IgD-negative memory B cell (primary cell): ENCODE results near the gene XRRA1. TPM values are rescaled to one million over a fixed set of nuclear protein-coding genes. Genes with fewer than 3 reads are reported as not detected.
"Not testable (repeated sequence)": the region's sequence is repeated elsewhere in the genome, so short reads cannot be mapped to it uniquely, and the experiment has no call there.

Source experiments
- H3K27ac Mint-ChIP-seq, 3 donors: one replicate each; pipeline ENCODE4 v1.8.0; 2020 to 2022; ENCODE audit warnings: mild to moderate bottlenecking in 3 of 3, mixed read lengths in 3 of 3, moderate library complexity in 1 of 3
- H3K27me3 Mint-ChIP-seq: one replicate; pipeline ENCODE4 v1.8.0; 2021; ENCODE audit warnings: mixed read lengths
- H3K36me3 Mint-ChIP-seq: one replicate; pipeline ENCODE4 v1.8.0; 2020; ENCODE audit warnings: mild to moderate bottlenecking, mixed read lengths
- H3K4me1 Mint-ChIP-seq, 3 donors: one replicate each; pipeline ENCODE4 v1.8.0; 2020 to 2022; ENCODE audit warnings: mixed read lengths in 3 of 3, mild to moderate bottlenecking in 1 of 3
- H3K4me3 Mint-ChIP-seq, 4 donors: one replicate each; pipeline ENCODE4 v1.8.0; 2020 to 2022; ENCODE audit warnings: mild to moderate bottlenecking in 4 of 4, mixed read lengths in 4 of 4, moderate library complexity in 3 of 4
- H3K9me3 Mint-ChIP-seq, 3 donors: one replicate each; pipeline ENCODE4 v1.8.0; 2020 to 2021; ENCODE audit warnings: mixed read lengths in 3 of 3, mild to moderate bottlenecking in 1 of 3
- polyA plus RNA-seq: library from polyadenylated mRNA; unstranded; fragments of 300-500 nt; fragmentation: Illumina TruSeq; gene quantifications from one replicate; pipeline ENCODE4 v1.2.3, GENCODE V29; 2021

The XRRA1 gene
- polyA plus RNA-seq, 1 donor from 2014 or later: 4.8 TPM

DNA sequence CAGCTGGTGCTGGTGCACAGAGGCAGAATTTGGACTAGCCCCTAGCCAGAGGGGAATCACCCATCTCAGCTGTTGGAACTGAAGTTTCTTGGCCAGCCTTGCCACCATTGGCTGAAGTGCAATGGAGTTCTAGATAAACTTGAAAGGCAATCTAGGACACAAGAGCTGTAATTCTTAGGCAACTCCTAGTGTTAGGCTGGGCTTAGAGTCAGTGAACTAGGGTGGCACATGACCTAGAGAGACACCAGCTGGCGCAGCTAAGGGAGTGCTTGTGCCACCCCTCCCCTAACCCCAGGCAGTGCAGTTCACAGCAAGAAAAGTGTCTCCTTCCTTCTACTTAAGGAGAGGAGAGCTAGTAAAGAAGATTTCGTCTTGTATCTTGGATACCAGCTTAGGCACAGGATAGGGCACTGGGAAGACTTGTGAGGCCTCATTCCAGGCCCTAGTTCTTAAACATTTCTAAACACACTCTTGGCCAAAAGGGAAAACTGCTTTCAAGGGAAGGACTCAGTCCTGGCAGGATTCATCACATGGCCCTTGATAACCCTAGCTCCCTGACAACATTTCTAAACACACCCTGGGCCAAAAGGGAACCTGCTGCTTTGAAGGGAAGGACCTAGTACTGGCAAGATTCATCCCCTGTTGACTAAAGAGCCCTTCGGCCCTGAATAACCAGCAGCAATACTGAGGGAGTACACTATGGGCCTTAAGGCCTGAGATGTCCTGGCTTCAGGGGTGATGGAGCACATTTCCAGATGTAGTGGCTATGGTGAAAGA lies 53.4 kb downstream of the XRRA1 start:
- peaks cover 0 to 6% (median 0%) of the 10 kb centered on the region in 3 donors for H3K4me1 Mint-ChIP-seq
- no peaks in the 10 kb centered on the region for H3K27me3 Mint-ChIP-seq
- peaks cover 41% of the 10 kb centered on the region for H3K36me3 Mint-ChIP-seq
- no peak overlapping the region for H3K4me3 Mint-ChIP-seq
- H3K27ac Mint-ChIP-seq: no peak overlapping the region
- H3K9me3 Mint-ChIP-seq: peaks cover 9 to 25% (median 20%) of the 10 kb centered on the region in 3 donors

DNA sequence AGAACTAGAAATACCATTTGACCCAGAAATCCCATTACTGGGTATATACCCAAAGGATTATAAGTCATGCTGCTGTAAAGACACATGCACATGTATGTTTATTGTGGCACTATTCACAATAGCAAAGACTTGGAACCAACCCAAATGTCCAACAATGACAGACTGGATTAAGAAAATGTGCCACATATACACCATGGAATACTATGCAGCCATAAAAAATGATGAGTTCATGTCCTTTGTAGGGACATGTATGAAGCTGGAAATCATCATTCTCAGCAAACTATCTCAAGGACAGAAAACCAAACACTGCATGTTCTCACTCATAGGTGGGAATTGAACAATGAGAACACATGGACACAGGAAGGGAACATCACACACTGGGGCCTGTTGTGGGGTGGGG lies 55.9 kb downstream of the XRRA1 start:
- not testable (repeated sequence) for H3K4me3 Mint-ChIP-seq, H3K27ac Mint-ChIP-seq, H3K4me1 Mint-ChIP-seq, H3K27me3 Mint-ChIP-seq
- Mint-ChIP-seq H3K9me3 (peaks cover 10 to 24% (median 18%) of the 10 kb centered on the region in 3 donors), H3K36me3 (peaks cover 45% of the 10 kb centered on the region)

DNA sequence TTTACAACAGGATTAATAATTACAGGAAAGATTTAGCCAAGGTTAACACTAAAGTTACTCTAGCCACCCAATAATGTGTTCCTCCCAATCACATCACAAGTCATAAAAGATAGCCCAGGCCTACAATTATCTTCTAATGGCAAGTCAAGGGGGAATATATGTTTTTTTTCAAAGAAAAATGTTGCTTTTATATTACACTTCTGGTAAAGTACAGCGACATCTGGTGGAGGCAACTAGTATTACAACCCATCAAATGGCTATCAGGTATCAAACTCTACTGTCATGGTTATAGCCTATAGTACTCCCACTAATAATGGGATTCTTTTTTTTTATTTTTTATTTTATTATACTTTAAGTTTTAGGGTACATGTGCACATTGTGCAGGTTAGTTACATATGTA lies 71.8 kb downstream of the XRRA1 start:
- Mint-ChIP-seq H3K9me3 (peaks cover 2 to 31% (median 13%) of the 10 kb centered on the region in 3 donors), H3K27ac (no peak overlapping the region), H3K36me3 (peaks cover 34% of the 10 kb centered on the region), H3K4me3 (no peak overlapping the region), H3K27me3 (no peaks in the 10 kb centered on the region), H3K4me1 (no peaks in the 10 kb centered on the region)

DNA sequence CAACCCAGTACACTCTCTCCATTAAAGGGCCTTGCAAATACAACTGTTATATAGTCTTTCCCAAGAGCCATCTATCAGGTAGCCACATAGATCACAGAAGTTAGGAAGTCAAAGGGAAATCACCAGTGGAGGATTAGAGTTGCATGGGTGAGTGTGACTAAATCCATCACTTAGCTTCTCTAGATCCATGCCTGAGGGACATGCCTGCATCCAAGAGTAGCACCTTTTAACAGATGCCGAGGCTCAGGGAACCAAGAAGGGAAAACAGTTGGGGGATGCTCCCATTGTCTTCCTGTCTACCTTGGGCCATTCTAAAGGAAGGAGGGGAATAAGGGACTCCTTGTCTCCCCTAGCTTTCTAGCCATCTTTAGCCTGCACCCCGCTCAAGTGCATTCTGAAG lies 77.9 kb downstream of the XRRA1 start:
- Mint-ChIP-seq H3K27ac (no peak overlapping the region), H3K4me3 (no peak overlapping the region), H3K36me3 (peaks cover 69% of the 10 kb centered on the region), H3K4me1 (no peaks in the 10 kb centered on the region), H3K27me3 (no peaks in the 10 kb centered on the region), H3K9me3 (peaks cover 11 to 73% (median 48%) of the 10 kb centered on the region in 3 donors)

GRCh38 chr11:74870485-74870884 lies 78.4 kb downstream of the XRRA1 start:
- H3K27ac Mint-ChIP-seq: no peak overlapping the region
- H3K4me1 Mint-ChIP-seq: no peaks in the 10 kb centered on the region
- H3K27me3 Mint-ChIP-seq: no peaks in the 10 kb centered on the region
- peaks cover 65% of the 10 kb centered on the region for H3K36me3 Mint-ChIP-seq
- peaks cover 11 to 74% (median 51%) of the 10 kb centered on the region in 3 donors for H3K9me3 Mint-ChIP-seq
- H3K4me3 Mint-ChIP-seq: no peak overlapping the region

DNA sequence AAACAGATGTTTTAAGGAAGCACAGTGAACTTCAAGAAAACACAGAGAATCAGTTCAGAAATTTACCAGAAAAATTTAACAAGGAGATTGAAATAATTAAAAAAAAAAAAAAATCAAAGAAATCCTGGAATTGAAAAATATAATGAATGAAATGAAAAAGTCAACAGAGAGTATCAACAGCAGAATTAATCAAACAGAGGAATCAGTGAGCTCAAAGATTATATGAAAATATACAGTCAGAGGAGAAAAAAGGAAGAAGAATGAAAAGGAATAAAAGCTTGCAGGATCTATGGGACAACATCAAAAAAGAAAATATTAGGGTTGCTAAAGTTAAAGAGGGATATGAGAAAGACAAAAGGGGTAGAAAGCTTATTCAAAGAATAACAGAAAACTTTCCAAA lies 82.3 kb downstream of the XRRA1 start:
- Mint-ChIP-seq H3K4me1 (no peaks in the 10 kb centered on the region), H3K4me3 (peak overlapping the region in 1 of 4 donors; percentile 70), H3K9me3 (peaks cover 13 to 64% (median 45%) of the 10 kb centered on the region in 3 donors), H3K27ac (peak overlapping the region in 1 of 3 donors; percentile 35), H3K27me3 (no peaks in the 10 kb centered on the region), H3K36me3 (peaks cover 63% of the 10 kb centered on the region)

GRCh38 chr11:74863410-74863809 lies 85.5 kb downstream of the XRRA1 start:
- H3K4me1 Mint-ChIP-seq: no peaks in the 10 kb centered on the region
- no peak overlapping the region for H3K27ac Mint-ChIP-seq
- H3K36me3 Mint-ChIP-seq: peaks cover 57% of the 10 kb centered on the region
- H3K9me3 Mint-ChIP-seq: peaks cover 4 to 41% (median 28%) of the 10 kb centered on the region in 3 donors
- no peaks in the 10 kb centered on the region for H3K27me3 Mint-ChIP-seq
- no peak overlapping the region for H3K4me3 Mint-ChIP-seq

DNA sequence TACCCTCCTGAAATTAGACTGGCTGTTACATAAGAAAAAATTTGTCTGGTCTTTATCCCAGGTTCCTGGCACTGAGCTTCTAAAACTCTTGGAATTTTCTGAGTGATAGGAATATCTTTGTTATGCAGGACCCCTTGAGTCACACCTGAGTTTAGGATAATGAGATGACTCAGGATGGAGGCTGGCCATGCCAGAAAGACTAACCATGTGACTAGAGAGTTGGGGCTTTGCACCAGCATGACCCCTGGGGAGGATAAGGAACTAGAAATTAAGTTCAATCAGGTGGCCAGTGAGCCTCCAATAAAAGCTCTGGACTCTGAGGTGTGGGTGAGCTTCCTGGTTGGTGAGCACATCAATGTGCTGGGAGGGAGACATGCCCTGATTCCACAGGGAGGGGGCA lies 88.1 kb downstream of the XRRA1 start:
- Mint-ChIP-seq H3K36me3 (peaks cover 46% of the 10 kb centered on the region), H3K4me1 (no peaks in the 10 kb centered on the region), H3K27me3 (no peaks in the 10 kb centered on the region), H3K27ac (no peak overlapping the region), H3K4me3 (no peak overlapping the region), H3K9me3 (peaks cover 2 to 22% (median 14%) of the 10 kb centered on the region in 3 donors)

DNA sequence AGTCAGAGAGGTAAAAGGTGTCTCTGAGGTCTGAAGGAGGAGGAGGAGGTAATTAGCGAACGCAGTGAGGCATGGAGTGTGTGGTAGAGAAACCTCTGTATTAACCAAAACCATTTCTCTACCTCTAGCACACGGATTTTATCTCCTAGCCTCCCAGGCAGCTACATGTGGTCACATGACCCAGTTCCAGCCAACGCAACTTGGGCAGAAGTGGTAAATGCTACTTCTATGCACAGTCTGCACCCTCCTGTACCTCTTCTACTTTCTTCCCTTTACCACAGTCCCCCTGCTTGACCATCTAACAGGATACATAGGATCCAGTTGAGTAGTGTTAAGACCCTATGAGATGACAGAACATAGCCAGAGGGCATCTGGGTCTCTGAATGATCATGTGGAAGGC lies 95.7 kb downstream of the XRRA1 start:
- H3K27ac Mint-ChIP-seq: no peak overlapping the region
- peaks cover 0 to 3% (median 0%) of the 10 kb centered on the region in 3 donors for H3K9me3 Mint-ChIP-seq
- H3K36me3 Mint-ChIP-seq: peaks cover 12% of the 10 kb centered on the region
- no peak overlapping the region for H3K4me3 Mint-ChIP-seq
- H3K27me3 Mint-ChIP-seq: no peaks in the 10 kb centered on the region
- no peaks in the 10 kb centered on the region for H3K4me1 Mint-ChIP-seq

GRCh38 chr11:74849525-74850391 lies 99.1 kb downstream of the XRRA1 start:
- H3K4me3 Mint-ChIP-seq: no peak overlapping the region
- H3K9me3 Mint-ChIP-seq: peaks cover 0 to 3% (median 0%) of the 10 kb centered on the region in 3 donors
- H3K27ac Mint-ChIP-seq: no peak overlapping the region
- H3K27me3 Mint-ChIP-seq: no peaks in the 10 kb centered on the region
- peaks cover 9 to 18% (median 12%) of the 10 kb centered on the region in 3 donors for H3K4me1 Mint-ChIP-seq
- H3K36me3 Mint-ChIP-seq: peaks cover 10% of the 10 kb centered on the region

- Mint-ChIP-seq H3K27me3 (no peaks in the 10 kb centered on the region), H3K9me3 (no peaks in the 10 kb centered on the region), H3K27ac (peak overlapping the region in 1 of 3 donors; percentile 53), H3K4me1 (peaks cover 9 to 18% (median 12%) of the 10 kb centered on the region in 3 donors), H3K4me3 (no peak overlapping the region), H3K36me3 (peaks cover 9% of the 10 kb centered on the region)
Measured at GRCh38 chr11:74847895-74848294, 101.0 kb downstream of the XRRA1 start.

DNA sequence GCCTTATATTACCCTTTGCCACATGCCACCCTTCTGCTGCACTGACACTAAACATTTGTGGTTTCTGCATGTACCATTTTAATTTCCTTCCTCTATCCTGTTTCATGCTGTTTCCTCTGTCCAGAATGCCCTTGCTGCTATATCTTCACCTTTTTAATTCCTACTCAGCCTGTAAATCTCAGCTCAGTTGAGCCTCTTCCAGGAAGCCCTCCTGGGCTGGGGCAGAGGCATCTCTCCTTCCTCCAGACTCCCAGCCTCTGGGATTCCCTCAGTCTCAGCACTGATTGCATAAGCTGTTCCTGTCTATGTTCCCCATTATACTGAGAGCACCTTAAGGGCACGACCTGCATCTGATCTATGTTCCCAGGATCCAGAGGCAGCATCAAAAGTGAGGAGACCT lies 101.5 kb downstream of the XRRA1 start:
- Mint-ChIP-seq H3K4me1 (peaks cover 9 to 18% (median 12%) of the 10 kb centered on the region in 3 donors), H3K27ac (peak overlapping the region in 1 of 3 donors; percentile 84), H3K9me3 (no peaks in the 10 kb centered on the region), H3K4me3 (peak overlapping the region in 1 of 4 donors; percentile 53), H3K27me3 (no peaks in the 10 kb centered on the region), H3K36me3 (peaks cover 9% of the 10 kb centered on the region)

GRCh38 chr11:74846770-74847169 lies 102.1 kb downstream of the XRRA1 start:
- Mint-ChIP-seq H3K36me3 (peaks cover 9% of the 10 kb centered on the region), H3K27ac (no peak overlapping the region), H3K4me3 (no peak overlapping the region), H3K9me3 (no peaks in the 10 kb centered on the region), H3K27me3 (no peaks in the 10 kb centered on the region), H3K4me1 (peaks cover 9 to 18% (median 12%) of the 10 kb centered on the region in 3 donors)

- no peak overlapping the region for H3K27ac Mint-ChIP-seq
- peaks cover 9% of the 10 kb centered on the region for H3K36me3 Mint-ChIP-seq
- no peaks in the 10 kb centered on the region for H3K27me3 Mint-ChIP-seq
Measured at GRCh38 chr11:74845978-74846517, 102.8 kb downstream of the XRRA1 start.

DNA sequence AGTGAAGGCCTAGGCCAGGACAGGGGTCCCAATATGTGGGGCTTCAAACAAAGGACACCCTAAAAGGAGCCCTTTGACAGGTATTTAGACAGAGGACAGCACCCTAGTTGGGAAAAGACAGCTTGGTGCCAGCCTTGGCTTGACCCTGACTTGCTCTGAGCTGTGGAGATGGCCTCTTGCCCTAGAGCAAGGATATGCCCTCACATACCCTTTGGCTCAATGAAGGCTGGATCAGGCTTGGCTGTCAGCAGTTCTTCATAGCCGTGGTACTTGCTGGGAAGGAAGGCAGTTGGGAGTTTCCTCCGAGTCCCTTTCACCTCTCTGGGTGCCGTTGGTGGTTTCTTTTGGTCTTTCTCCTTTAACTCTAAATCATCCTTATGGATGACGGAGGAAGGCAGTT lies 104.0 kb downstream of the XRRA1 start:
- no peaks in the 10 kb centered on the region for H3K9me3 Mint-ChIP-seq
- peaks cover 11 to 18% (median 12%) of the 10 kb centered on the region in 3 donors for H3K4me1 Mint-ChIP-seq
- H3K27me3 Mint-ChIP-seq: no peaks in the 10 kb centered on the region
- H3K4me3 Mint-ChIP-seq: no peak overlapping the region
- H3K27ac Mint-ChIP-seq: no peak overlapping the region
- H3K36me3 Mint-ChIP-seq: peaks cover 13% of the 10 kb centered on the region

More at GRCh38 chr11:74845978-74846517, 102.8 kb downstream of the XRRA1 start:
- Mint-ChIP-seq H3K9me3 (no peaks in the 10 kb centered on the region), H3K4me3 (no peak overlapping the region), H3K4me1 (peaks cover 11 to 18% (median 12%) of the 10 kb centered on the region in 3 donors)
